Keratinocyte (primary cell): Measurements from ENCODE around the gene DCTN3. TPM values are rescaled to one million over a fixed set of nuclear protein-coding genes. Genes with fewer than 3 reads are reported as not detected.
A peak's percentile ranks its signal among the peaks of the same experiment; 100 is the strongest.

Experiments used
- DNase-seq: peaks from one replicate; pipeline ENCODE4 v3.0.0-alpha.2; 2011; ENCODE audit warnings: low read depth, missing footprints, low spot score
- FAIRE-seq: peaks from 2 replicates; lab custom pipeline; 2011; peaks lifted over from hg19 to GRCh38; lab: Jason Lieb, UNC
- H2AFZ ChIP-seq: 2 replicates; pipeline ENCODE4 v1.6.0; 2012; ENCODE audit warnings: low read length, control low read depth, inconsistent platforms; ENCODE audit not compliant: control insufficient read depth
- H3K27ac ChIP-seq: 2 replicates; pipeline ENCODE4 v1.5.1; 2011; ENCODE audit warnings: low read length; ENCODE audit not compliant: control insufficient read depth, insufficient read depth
- H3K27me3 ChIP-seq: 3 replicates; pipeline ENCODE4 v1.6.0; 2011; ENCODE audit warnings: low read length; ENCODE audit not compliant: control insufficient read depth, insufficient read depth; ENCODE audit errors: extremely low read depth
- H3K36me3 ChIP-seq, 2 experiments: 2 replicates in 1 of 2; 3 replicates in 1 of 2; pipeline ENCODE4 v1.5.1; 2011; ENCODE audit warnings: low read length in 2 of 2, mild to moderate bottlenecking in 1 of 2; ENCODE audit not compliant: control insufficient read depth in 2 of 2, insufficient read depth in 2 of 2; ENCODE audit errors: extremely low read depth in 1 of 2
- H3K4me1 ChIP-seq: 3 replicates; pipeline ENCODE4 v1.5.1; 2011; ENCODE audit warnings: low read length; ENCODE audit not compliant: control insufficient read depth, insufficient read depth; ENCODE audit errors: extremely low read depth
- H3K4me2 ChIP-seq: 3 replicates; pipeline ENCODE4 v1.6.0; 2011; ENCODE audit warnings: low read depth, low read length; ENCODE audit not compliant: control insufficient read depth, insufficient read depth; ENCODE audit errors: extremely low read depth
- H3K4me3 ChIP-seq, 3 experiments: fragments of 200-600 bp in 1 of 3; sonication (generic) in 1 of 3; 2 replicates in 2 of 3; 3 replicates in 1 of 3; pipeline ENCODE4 v1.5.1; 2011 to 2016; ENCODE audit warnings: low read length in 3 of 3, mild to moderate bottlenecking in 3 of 3, control low read depth in 2 of 3, inconsistent platforms in 1 of 3, low read depth in 1 of 3, mixed read lengths in 1 of 3, mixed run types in 1 of 3, moderate library complexity in 1 of 3; ENCODE audit not compliant: control insufficient read depth in 2 of 3, insufficient read depth in 2 of 3; ENCODE audit errors: extremely low read depth in 1 of 3
- H3K79me2 ChIP-seq: 2 replicates; pipeline ENCODE4 v1.6.0; 2012; ENCODE audit warnings: low read length; ENCODE audit not compliant: control insufficient read depth, insufficient read depth
- H3K9ac ChIP-seq: 3 replicates; pipeline ENCODE4 v1.6.0; 2011; ENCODE audit warnings: low read length; ENCODE audit not compliant: control insufficient read depth, insufficient read depth; ENCODE audit errors: extremely low read depth
- H3K9me1 ChIP-seq: 3 replicates; pipeline ENCODE4 v1.6.0; 2011; ENCODE audit warnings: low read length; ENCODE audit not compliant: control insufficient read depth, insufficient read depth; ENCODE audit errors: extremely low read depth
- H3K9me3 ChIP-seq: 2 replicates; pipeline ENCODE4 v1.5.1; 2012; ENCODE audit warnings: low read depth, low read length; ENCODE audit not compliant: control insufficient read depth
- H4K20me1 ChIP-seq: 3 replicates; pipeline ENCODE4 v1.6.0; 2011; ENCODE audit warnings: low read length; ENCODE audit not compliant: control insufficient read depth, insufficient read depth; ENCODE audit errors: extremely low read depth
- CTCF ChIP-seq, 3 experiments: IDR thresholded peaks in 1 of 3; conservative IDR thresholded peaks in 1 of 3; optimal IDR thresholded peaks in 1 of 3; 2 replicates in 2 of 3; 3 replicates in 1 of 3; pipeline versions ENCODE3 to v1.5.1; 2011; ENCODE audit warnings: low read length in 3 of 3, mild to moderate bottlenecking in 3 of 3, moderate library complexity in 2 of 3, control low read depth in 1 of 3, inconsistent platforms in 1 of 3; ENCODE audit not compliant: insufficient read depth in 2 of 3; ENCODE audit errors: extremely low read depth in 1 of 3
- EZH2 ChIP-seq: IDR thresholded peaks from one replicate; pipeline ENCODE4 v1.6.1; 2012; ENCODE audit warnings: inconsistent platforms, mild to moderate bottlenecking, low read length, moderate library complexity
- dilution Hi-C: fragments of 300-500 bp; cut with MboI; formaldehyde crosslinking; loops from one replicate; pipeline ENCODE4 v1.7.0; 2020; ENCODE audit warnings: low sequenced_read_pairs; ENCODE audit not compliant: extremely low pct_ligation_motif_present
- polyA minus RNA-seq, 3 experiments: library from RNA; depleted of rRNA, polyadenylated mRNA; stranded (reverse); fragments of >200 nt; gene quantifications; 1 replicate in 1 of 3; 2 replicates in 1 of 3; 3 replicates in 1 of 3; pipeline ENCODE4 v1.2.3, GENCODE V29; 2011
- polyA plus RNA-seq, 5 experiments: library from polyadenylated mRNA; depleted of rRNA in 3 of 5; stranded (reverse) in 3 of 5; stranded (forward) in 1 of 5; unstranded in 1 of 5; fragments of >200 nt; gene quantifications; 1 replicate in 1 of 5; 2 replicates in 3 of 5; 3 replicates in 1 of 5; pipeline versions ENCODE4 v1.2.1 to v1.2.3, GENCODE V29; 2011 to 2012; ENCODE audit warnings: missing spikeins in 2 of 5, low read depth in 1 of 5, low replicate concordance in 1 of 5

The DCTN3 gene
- polyA plus RNA-seq (71.0 to 129 TPM (median 106 TPM) in 3 replicates), polyA minus RNA-seq (50.8 to 68.0 TPM (median 51.7 TPM) in 3 replicates)
- 13.1 TPM for polyA plus RNA-seq (2011; ENCODE audit: low read depth)
- polyA plus RNA-seq (2011; cell fraction: cytosol; rRNA removed), result 97.7 and 102 TPM in 2 replicates
- 71.2 and 72.3 TPM in 2 replicates for polyA plus RNA-seq (2011; cell fraction: nucleus; rRNA removed)
- 101 and 106 TPM in 2 replicates for polyA plus RNA-seq (2012; ENCODE audit: low replicate concordance)
- 43.0 TPM for polyA minus RNA-seq (2011; cell fraction: cytosol; rRNA and poly(A)+ RNA removed)
- polyA minus RNA-seq (2011; cell fraction: nucleus; rRNA and poly(A)+ RNA removed), result 13.6 TPM in 2 replicates

GRCh38 chr9:34620061-34620994 lies at the start of gene DCTN3:
Gene DCTN3 (minus strand): TSS chr9:34620495. CDS start chr9:34620464, 31 bp downstream.
- Histone ChIP-seq H3K4me2 (peak within 1 kb of the TSS; percentile 93), H3K4me3 (peak within 1 kb of the TSS; percentile 72 to 84 (median 77)), H3K79me2 (peaks cover 6% of the 10 kb centered on the region), H3K9me1 (no peaks in the 10 kb centered on the region), H4K20me1 (no peaks in the 10 kb centered on the region), H3K9me3 (no peaks in the 10 kb centered on the region), H3K9ac (peak within 1 kb of the TSS; percentile 79), H2AFZ (peak within 1 kb of the TSS; percentile 96), H3K27ac (peak within 1 kb of the TSS; percentile 60), H3K36me3 (peaks cover 16 to 24% of the 10 kb centered on the region in 2 experiments), H3K4me1 (peaks cover 14% of the 10 kb centered on the region), H3K27me3 (peaks cover 3% of the 10 kb centered on the region)
- dilution Hi-C loops, result no loop called here
- DNase-seq (no peak), FAIRE-seq (peak; percentile 99)
- TF ChIP-seq EZH2 (no peak), CTCF (optimal IDR thresholded peaks at IDR 0.05 in 1 of 3, IDR thresholded peaks at IDR 0.05 in 1 of 3, conservative IDR thresholded peaks at IDR 0.05 in 1 of 3; ENCODE audit: extremely low read depth in 1 of 3, insufficient read depth in 2 of 3, low read length in 3 of 3) (no peak)

- FAIRE-seq (peak; percentile 96), DNase-seq (peak; percentile 77)
- H3K27ac ChIP-seq, result peak overlapping the region; percentile 97
- H3K27me3 ChIP-seq, result no peaks in the 10 kb centered on the region
- no peaks in the 10 kb centered on the region for H3K9me3 ChIP-seq
- H4K20me1 ChIP-seq, result peaks cover 2% of the 10 kb centered on the region
- peak overlapping the region; percentile 99 for H3K4me2 ChIP-seq
- H2AFZ ChIP-seq, result peak overlapping the region; percentile 92
- H3K4me1 ChIP-seq, result peaks cover 44% of the 10 kb centered on the region
- peaks cover 0 to 11% of the 10 kb centered on the region in 2 experiments for H3K36me3 ChIP-seq
- peaks cover 31% of the 10 kb centered on the region for H3K79me2 ChIP-seq
- peak overlapping the region; percentile 95 for H3K9ac ChIP-seq
- dilution Hi-C loops, result no loop called here
- peaks cover 5% of the 10 kb centered on the region for H3K9me1 ChIP-seq
- H3K4me3 ChIP-seq, result peak overlapping the region; percentile 77 to 90 (median 88)
- no peak for TF ChIP-seq CTCF (optimal IDR thresholded peaks at IDR 0.05 in 1 of 3, IDR thresholded peaks at IDR 0.05 in 1 of 3, conservative IDR thresholded peaks at IDR 0.05 in 1 of 3; ENCODE audit: extremely low read depth in 1 of 3, insufficient read depth in 2 of 3, low read length in 3 of 3)
Measured at GRCh38 chr9:34665381-34666250, 45.3 kb upstream of the DCTN3 start.
